Inflammatory macrophage (primary cell): ENCODE results near the gene PSENEN.
"Not testable (repeated sequence)": the region's sequence is repeated elsewhere in the genome, so short reads cannot be mapped to it uniquely, and the experiment has no call there.

ENCODE experiments used
- DNase-seq, 2 donors: peaks; one replicate each; pipeline ENCODE4 v3.0.0-alpha.2; 2020 to 2022

Gene PSENEN

DNA sequence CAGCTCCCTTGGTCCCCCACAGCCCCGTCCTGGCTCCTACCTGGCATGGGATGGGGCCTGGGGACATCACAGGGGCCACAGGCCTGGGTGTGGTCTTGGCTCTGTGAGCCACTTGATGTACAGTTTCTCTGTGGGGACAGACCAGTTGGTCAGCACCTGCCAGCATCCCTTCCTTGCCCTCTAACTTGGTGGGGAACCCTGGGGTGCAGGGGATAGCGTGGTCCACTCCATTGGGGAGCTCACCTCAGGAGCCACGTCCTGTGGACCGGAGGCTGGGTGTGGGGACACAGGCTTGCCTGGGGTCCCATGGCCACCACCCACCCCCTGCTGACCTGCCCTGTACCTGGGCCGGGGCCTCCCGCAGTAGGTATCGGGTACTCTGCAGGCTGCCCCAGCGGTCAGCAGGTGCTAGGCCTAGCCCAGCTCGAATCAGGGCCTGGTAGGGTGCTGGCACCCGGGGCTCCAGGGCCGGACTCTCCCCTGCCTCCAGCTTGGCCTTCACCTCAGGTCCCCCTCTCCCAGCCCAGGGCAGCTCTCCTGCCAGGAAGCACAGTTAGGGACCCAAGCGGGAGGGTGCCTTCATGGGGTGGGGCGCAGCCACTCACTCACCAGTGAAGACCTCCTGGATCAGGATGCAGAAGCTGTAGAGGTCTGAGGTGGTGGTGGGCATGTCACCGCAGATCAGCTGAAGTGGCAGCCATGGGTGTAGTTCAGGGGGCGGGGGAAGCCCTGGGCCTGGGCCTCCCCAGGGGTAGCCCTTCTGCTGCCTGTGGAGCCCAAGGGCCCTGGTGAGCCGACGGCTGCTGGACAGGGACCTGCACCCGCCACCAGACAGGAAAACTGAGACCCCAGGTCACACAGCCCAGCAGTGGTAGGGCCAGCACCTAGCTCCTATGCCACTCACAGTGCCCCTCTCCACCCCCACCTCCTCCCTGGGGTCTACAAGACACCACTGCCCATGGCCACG is 44.8 kb downstream of the PSENEN start:
- DNase-seq: no peak

DNA sequence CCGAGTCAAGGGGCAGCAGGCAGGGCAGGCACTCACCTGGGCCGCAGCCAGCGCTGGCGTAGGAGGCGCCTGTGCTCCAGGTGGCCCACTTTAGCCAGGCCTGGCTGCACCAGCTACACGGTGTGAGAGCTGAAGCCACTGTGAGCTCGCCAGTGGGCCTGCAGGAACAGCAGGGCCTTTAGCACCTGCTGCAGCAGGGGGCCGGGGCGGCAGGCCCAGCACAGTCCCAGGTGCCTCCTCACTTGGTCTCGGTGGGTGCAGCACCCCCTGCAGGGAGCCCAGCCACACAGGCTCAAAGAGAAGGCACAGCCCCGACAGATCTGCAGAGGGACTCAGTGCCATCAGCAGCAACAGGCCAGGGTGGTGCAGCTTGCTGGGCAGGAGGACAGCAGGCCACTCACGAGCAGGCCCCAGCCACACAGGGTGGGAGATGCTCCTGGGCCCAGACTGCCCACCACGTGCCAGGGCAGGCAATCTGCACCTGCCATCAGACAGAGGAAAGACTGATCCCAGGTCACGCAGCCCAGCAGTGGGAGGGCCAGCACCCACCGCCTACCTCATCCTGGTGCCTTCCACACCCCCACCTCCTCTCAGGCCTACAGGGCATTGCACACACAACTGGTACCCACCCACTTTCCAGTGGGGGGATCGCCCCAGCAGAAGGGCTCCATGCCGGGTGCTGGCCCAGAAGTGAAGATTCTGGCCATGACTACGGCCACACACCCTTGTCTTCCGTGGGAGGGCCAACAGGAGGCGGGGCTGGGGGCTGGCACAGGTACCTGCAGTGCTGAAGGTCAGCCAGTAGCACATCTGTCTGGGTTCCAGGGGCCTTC is 45.7 kb downstream of the PSENEN start:
- no peak for DNase-seq

DNA sequence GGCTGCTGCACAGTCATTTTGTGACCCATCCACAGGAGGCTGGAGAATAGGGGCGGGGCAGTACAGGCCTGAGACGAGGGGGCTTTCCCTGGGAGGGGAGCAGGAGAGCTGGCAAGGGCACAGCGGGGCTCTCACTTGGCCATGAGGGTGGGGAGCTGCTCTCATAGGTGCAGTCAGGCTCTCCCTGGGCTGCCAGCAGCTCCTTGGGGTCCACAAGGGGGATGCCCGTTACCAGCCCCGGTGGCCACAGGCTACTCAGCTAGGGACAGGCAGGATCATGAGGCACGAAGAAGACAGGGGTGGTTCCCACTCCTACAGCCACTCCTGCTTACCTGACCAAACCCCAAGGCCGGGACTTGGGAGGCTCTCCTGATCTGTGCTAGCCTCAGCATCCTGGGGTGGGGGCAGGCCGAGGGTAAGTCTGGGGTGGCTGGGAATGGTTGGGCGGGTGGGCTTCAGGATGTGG is 46.4 kb downstream of the PSENEN start:
- DNase-seq: no peak

DNA sequence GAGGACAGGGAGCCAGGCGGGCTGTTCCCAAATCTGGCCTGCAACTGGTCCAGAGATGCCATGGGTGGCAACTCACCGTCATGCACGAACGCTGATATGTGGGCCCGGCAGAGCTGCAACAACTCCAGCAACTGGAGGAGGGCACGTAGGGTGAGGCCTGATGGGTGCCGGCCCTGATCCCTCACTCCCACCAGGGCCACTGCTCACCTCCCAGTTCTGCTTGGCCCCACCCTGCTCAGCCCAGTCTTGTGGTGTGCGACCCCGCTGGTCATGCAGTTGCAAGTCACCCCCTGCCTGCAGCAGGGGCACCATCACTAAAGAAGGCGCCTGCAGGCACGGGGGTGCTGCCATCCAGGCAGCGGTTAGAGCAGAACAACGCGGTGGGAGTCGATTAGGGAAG is 46.9 kb downstream of the PSENEN start:
- DNase-seq: no peak

DNA sequence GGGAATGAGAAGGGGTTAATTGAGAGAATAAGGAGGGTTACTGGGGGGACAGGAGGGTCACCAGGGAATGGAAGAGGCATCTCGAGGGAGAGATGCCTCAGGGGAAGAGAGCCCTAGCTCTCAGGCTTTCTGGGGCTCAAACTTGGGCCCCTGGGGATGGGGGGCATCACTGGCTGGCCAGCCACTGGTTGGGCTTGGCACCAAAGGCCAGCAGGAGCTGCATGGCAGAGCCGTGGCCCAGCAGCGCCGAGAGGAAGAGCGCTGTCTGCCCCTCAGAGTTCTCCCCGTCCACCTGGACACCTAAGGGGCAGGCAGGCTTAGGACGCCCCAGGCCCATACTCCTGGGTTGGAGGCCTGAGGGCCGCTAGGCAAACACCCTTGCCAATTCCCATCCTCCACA is 47.4 kb downstream of the PSENEN start:
- no peak for DNase-seq

DNA sequence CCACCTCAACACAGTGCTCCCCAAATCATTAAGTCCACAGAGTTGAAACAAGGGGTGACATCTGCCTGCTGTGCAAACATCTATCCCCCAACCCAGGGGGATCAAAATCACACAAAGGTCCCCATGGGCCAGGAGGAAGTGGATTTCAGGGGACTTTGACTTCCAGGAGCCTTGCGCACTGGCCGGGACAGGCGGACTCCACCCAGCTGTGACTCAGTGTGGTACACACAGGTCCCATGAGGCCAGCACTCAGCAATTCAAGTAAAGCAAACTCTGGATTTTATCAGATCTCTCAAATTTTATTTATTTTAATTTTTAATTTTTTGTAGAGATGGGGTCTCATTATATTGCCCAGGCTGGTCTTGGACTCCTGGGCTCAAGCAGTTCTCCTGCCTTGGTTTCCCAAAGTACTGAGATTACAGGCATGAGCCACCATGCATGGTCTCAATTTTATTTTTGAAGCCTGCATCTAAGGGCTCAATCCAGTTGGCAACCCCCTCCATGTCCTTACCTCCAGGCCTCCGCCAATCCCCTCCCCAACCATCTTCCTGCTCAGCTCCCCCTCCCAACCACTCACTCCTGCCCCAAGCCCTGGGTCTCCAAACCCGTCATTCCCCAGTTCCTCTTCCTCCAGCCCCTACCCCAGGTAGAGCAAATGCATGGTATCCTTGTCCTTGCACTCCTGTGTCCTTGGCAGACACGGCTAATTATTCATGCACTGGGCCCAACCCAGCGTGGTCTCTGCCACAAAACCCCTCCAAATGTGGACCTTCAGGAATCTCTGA is 48.1 kb downstream of the PSENEN start:
- no peak for DNase-seq

DNA sequence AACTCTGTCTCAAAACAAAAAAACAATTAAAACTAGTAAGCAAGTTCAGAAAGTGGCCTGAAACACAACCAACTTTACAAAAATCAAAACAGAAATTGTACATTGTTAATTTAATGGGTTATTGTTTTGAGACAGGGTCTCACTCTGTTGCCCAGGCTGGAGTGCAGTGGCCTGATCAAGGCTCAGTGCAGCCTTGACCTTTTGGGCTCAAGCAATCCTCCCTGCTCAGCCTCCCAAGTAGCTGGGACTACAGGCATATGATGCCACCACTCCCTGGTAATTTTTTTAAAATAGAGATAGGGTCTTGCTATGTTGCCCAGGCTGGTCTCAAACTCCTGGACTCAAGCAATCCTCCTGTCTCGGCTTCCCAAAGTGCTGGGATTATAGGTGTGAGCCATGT is 50.1 kb downstream of the PSENEN start:
- DNase-seq: not testable (repeated sequence)
